HEK293 (cell line): ENCODE results near the gene RBM10.

Source experiments
- AEBP2 ChIP-seq: fragments of 450-650 bp; formaldehyde crosslinking; IDR thresholded peaks from 2 replicates; pipeline ENCODE4 v1.5.1; 2016; ENCODE audit warnings: missing biosample characterization, missing genetic modification characterization, borderline replicate concordance
- GLIS2 ChIP-seq: fragments of 450-650 bp; formaldehyde crosslinking; IDR thresholded peaks from 2 replicates; pipeline ENCODE4 v1.5.1; 2016; ENCODE audit warnings: missing biosample characterization, missing genetic modification characterization
- PBX3 ChIP-seq: sonication (generic); formaldehyde crosslinking; IDR thresholded peaks from 2 replicates; pipeline ENCODE4 v1.8.1; 2022; ENCODE audit warnings: mild to moderate bottlenecking, moderate library complexity, missing genetic modification reagents
- PRDM10 ChIP-seq: fragments of 450-650 bp; formaldehyde crosslinking; IDR thresholded peaks from 2 replicates; pipeline ENCODE4 v1.5.1; 2016; ENCODE audit warnings: missing biosample characterization, missing genetic modification characterization
- SALL2 ChIP-seq: fragments of 450-650 bp; formaldehyde crosslinking; IDR thresholded peaks from 2 replicates; pipeline ENCODE4 v1.5.0; 2017; ENCODE audit warnings: missing biosample characterization, mild to moderate bottlenecking, missing genetic modification characterization, borderline replicate concordance
- SP7 ChIP-seq: fragments of 450-650 bp; formaldehyde crosslinking; IDR thresholded peaks from 2 replicates; pipeline ENCODE4 v1.5.1; 2016; ENCODE audit warnings: missing biosample characterization, missing genetic modification characterization
- WT1 ChIP-seq: fragments of 450-650 bp; formaldehyde crosslinking; IDR thresholded peaks from 2 replicates; pipeline ENCODE4 v1.5.1; 2016; ENCODE audit warnings: missing biosample characterization, missing genetic modification characterization
- ZBTB17 ChIP-seq: fragments of 450-650 bp; formaldehyde crosslinking; IDR thresholded peaks from 2 replicates; pipeline ENCODE4 v1.5.1; 2016; ENCODE audit warnings: missing biosample characterization, missing genetic modification characterization
- ZBTB21 ChIP-seq: fragments of 450-650 bp; formaldehyde crosslinking; IDR thresholded peaks from 2 replicates; pipeline ENCODE4 v1.5.1; 2017; ENCODE audit warnings: missing biosample characterization, missing genetic modification characterization
- ZBTB6 ChIP-seq: fragments of 450-650 bp; formaldehyde crosslinking; IDR thresholded peaks from 2 replicates; pipeline ENCODE4 v1.5.1; 2017; ENCODE audit warnings: missing biosample characterization, missing genetic modification characterization
- ZBTB7A ChIP-seq: fragments of 450-650 bp; formaldehyde crosslinking; IDR thresholded peaks from 2 replicates; pipeline ENCODE4 v1.5.1; 2016; ENCODE audit warnings: low read depth, missing biosample characterization, missing genetic modification characterization
- ZBTB8A ChIP-seq: fragments of 450-650 bp; formaldehyde crosslinking; IDR thresholded peaks from 2 replicates; pipeline ENCODE4 v1.5.1; 2016; ENCODE audit warnings: missing biosample characterization, missing genetic modification characterization
- ZFP41 ChIP-seq: fragments of 450-650 bp; formaldehyde crosslinking; IDR thresholded peaks from 2 replicates; pipeline ENCODE4 v1.5.1; 2016; ENCODE audit warnings: missing biosample characterization, missing genetic modification characterization, borderline replicate concordance
- ZNF132 ChIP-seq: fragments of 450-650 bp; formaldehyde crosslinking; IDR thresholded peaks from 2 replicates; pipeline ENCODE4 v1.5.1; 2017; ENCODE audit warnings: missing biosample characterization, missing genetic modification characterization, borderline replicate concordance
- ZNF133 ChIP-seq: fragments of 450-650 bp; formaldehyde crosslinking; IDR thresholded peaks from 2 replicates; pipeline ENCODE4 v1.5.1; 2016; ENCODE audit warnings: missing biosample characterization, missing genetic modification characterization
- ZNF138 ChIP-seq: fragments of 450-650 bp; formaldehyde crosslinking; IDR thresholded peaks from 2 replicates; pipeline ENCODE4 v1.5.1; 2016; ENCODE audit warnings: missing biosample characterization, missing genetic modification characterization, borderline replicate concordance
- ZNF184 ChIP-seq: fragments of 450-650 bp; IDR thresholded peaks from 2 replicates; pipeline ENCODE4 v1.5.1; 2018; ENCODE audit warnings: missing biosample characterization, mild to moderate bottlenecking, missing genetic modification characterization
- ZNF2 ChIP-seq: fragments of 450-650 bp; formaldehyde crosslinking; IDR thresholded peaks from 2 replicates; pipeline ENCODE4 v1.5.1; 2016; ENCODE audit warnings: missing biosample characterization, missing genetic modification characterization
- ZNF202 ChIP-seq: fragments of 450-650 bp; formaldehyde crosslinking; IDR thresholded peaks from 2 replicates; pipeline ENCODE4 v1.5.1; 2016; ENCODE audit warnings: missing biosample characterization, missing genetic modification characterization, borderline replicate concordance
- ZNF221 ChIP-seq: fragments of 450-650 bp; formaldehyde crosslinking; IDR thresholded peaks from 2 replicates; pipeline ENCODE4 v1.5.1; 2017; ENCODE audit warnings: missing biosample characterization, missing genetic modification characterization, borderline replicate concordance
- ZNF223 ChIP-seq: fragments of 450-650 bp; formaldehyde crosslinking; IDR thresholded peaks from 2 replicates; pipeline ENCODE4 v1.5.1; 2016; ENCODE audit warnings: missing biosample characterization, missing genetic modification characterization
- ZNF324 ChIP-seq: fragments of 450-650 bp; formaldehyde crosslinking; IDR thresholded peaks from 2 replicates; pipeline ENCODE4 v1.5.1; 2016; ENCODE audit warnings: missing biosample characterization, missing genetic modification characterization
- ZNF366 ChIP-seq: fragments of 450-650 bp; formaldehyde crosslinking; conservative IDR thresholded peaks from 2 replicates; pipeline ENCODE4 v1.5.1; 2016; ENCODE audit warnings: missing biosample characterization, missing genetic modification characterization
- ZNF548 ChIP-seq: fragments of 450-650 bp; formaldehyde crosslinking; IDR thresholded peaks from 2 replicates; pipeline ENCODE4 v1.5.1; 2016; ENCODE audit warnings: missing biosample characterization, missing genetic modification characterization
- ZNF549 ChIP-seq: fragments of 450-650 bp; IDR thresholded peaks from 2 replicates; pipeline ENCODE4 v1.5.1; 2018; ENCODE audit warnings: missing biosample characterization, missing genetic modification characterization, mild to moderate bottlenecking, inconsistent platforms, moderate library complexity
- ZNF558 ChIP-seq: fragments of 450-650 bp; formaldehyde crosslinking; IDR thresholded peaks from 2 replicates; pipeline ENCODE4 v1.5.1; 2016; ENCODE audit warnings: missing biosample characterization, missing genetic modification characterization
- ZNF639 ChIP-seq: fragments of 450-650 bp; formaldehyde crosslinking; IDR thresholded peaks from 2 replicates; pipeline ENCODE4 v1.5.1; 2016; ENCODE audit warnings: missing biosample characterization, missing genetic modification characterization
- ZNF660 ChIP-seq: fragments of 450-650 bp; IDR thresholded peaks from 2 replicates; pipeline ENCODE4 v1.5.1; 2018; ENCODE audit warnings: missing biosample characterization, mild to moderate bottlenecking, missing genetic modification characterization
- ZNF747 ChIP-seq: fragments of 450-650 bp; formaldehyde crosslinking; IDR thresholded peaks from 2 replicates; pipeline ENCODE4 v1.5.1; 2016; ENCODE audit warnings: missing biosample characterization, missing genetic modification characterization
- ZNF76 ChIP-seq: fragments of 450-650 bp; formaldehyde crosslinking; IDR thresholded peaks from 2 replicates; pipeline ENCODE4; 2016; ENCODE audit warnings: low read depth, missing biosample characterization, missing genetic modification characterization, borderline replicate concordance
- ZNF776 ChIP-seq: fragments of 450-650 bp; formaldehyde crosslinking; IDR thresholded peaks from 2 replicates; pipeline ENCODE4 v1.5.0; 2017; ENCODE audit warnings: missing biosample characterization, missing genetic modification characterization, borderline replicate concordance
- ZNF777 ChIP-seq: fragments of 450-650 bp; formaldehyde crosslinking; IDR thresholded peaks from 2 replicates; pipeline ENCODE4 v1.5.1; 2017; ENCODE audit warnings: missing biosample characterization, missing genetic modification characterization, borderline replicate concordance
- ZNF837 ChIP-seq: fragments of 450-650 bp; formaldehyde crosslinking; IDR thresholded peaks from 2 replicates; pipeline ENCODE4 v1.5.1; 2016; ENCODE audit warnings: missing biosample characterization, missing genetic modification characterization

RBM10 gene

GRCh38 chrX:47218280-47218919 lies 73.4 kb downstream of the RBM10 start, which contains the start of gene CDK16 (continued):
- TF ChIP-seq ZNF777 (tag by site-specific recombination) (no peak), ZNF76 (tag by site-specific recombination) (peak; percentile 77), ZNF639 (tag by site-specific recombination) (peak; percentile 95), ZNF366 (peak; percentile 84), WT1 (no peak), ZNF138 (no peak), ZNF549 (tag by site-specific recombination) (no peak), ZNF133 (tag by site-specific recombination) (no peak), ZBTB21 (tag by site-specific recombination) (peak; percentile 48), ZNF202 (tag by site-specific recombination) (no peak), ZBTB7A (peak; percentile 89; the same call in 1 of the 2 replicates), ZNF2 (tag by site-specific recombination) (peak; percentile 96), ZFP41 (no peak), ZNF548 (tag by site-specific recombination) (0 out of 2 replicates have a peak, but pooled peaks have one; percentile 41), ZNF132 (tag by site-specific recombination) (no peak), SP7 (peak; percentile 89), ZNF837 (tag by site-specific recombination) (no peak), PRDM10 (tag by site-specific recombination) (peak; percentile 100), ZBTB8A (peak; percentile 62), ZBTB6 (no peak), ZNF776 (no peak), ZNF184 (tag by site-specific recombination) (no peak), ZBTB17 (peak; percentile 94; the same call in 1 of the 2 replicates), ZNF221 (no peak), ZNF660 (0 out of 2 replicates have a peak, but pooled peaks have one; percentile 57), PBX3 (peak; percentile 86; the same call in 1 of the 2 replicates), ZNF223 (tag by site-specific recombination) (no peak), ZNF558 (tag by site-specific recombination) (no peak), SALL2 (tag by site-specific recombination) (no peak), ZNF747 (tag by site-specific recombination) (no peak), GLIS2 (tag by site-specific recombination) (no peak), ZNF324 (tag by site-specific recombination) (peak; percentile 95), AEBP2 (tag by site-specific recombination) (no peak; the same call in 1 of the 2 replicates)
